B cell (primary cell): ENCODE data around the gene TRMT11.

Experiments used
- CTCF ChIP-seq: fragments of 200-600 bp; IDR thresholded peaks from one replicate; pipeline ENCODE4 v1.8.0; 2022; ENCODE audit warnings: antibody characterized with exemption, mild to moderate bottlenecking
- EZH2 ChIP-seq: IDR thresholded peaks from 2 replicates; pipeline ENCODE4 v1.6.1; 2012; ENCODE audit warnings: borderline replicate concordance, low read depth, mild to moderate bottlenecking, moderate library complexity, low read length; ENCODE audit not compliant: insufficient read depth, poor library complexity, severe bottlenecking

GRCh38 chr6:125985979-125986300 lies 400 bp upstream of the TRMT11 start:
- TF ChIP-seq CTCF, result no peak
- no peak for TF ChIP-seq EZH2
